Ecto neural progenitor cell (in vitro differentiated cells): ENCODE measurements around the gene UNC13A.
A peak's percentile ranks its signal among the peaks of the same experiment; 100 is the strongest.
"Not testable (repeated sequence)": the region's sequence is repeated elsewhere in the genome, so short reads cannot be mapped to it uniquely, and the experiment has no call there.

Source experiments
- DNase-seq: peaks from one replicate; pipeline ENCODE4 v3.0.0-alpha.2; 2018; ENCODE audit warnings: low spot score

Gene UNC13A

GRCh38 chr19:17570291-17570690, 117.9 kb downstream of the UNC13A start:
- DNase-seq: not testable (repeated sequence)

- DNase-seq: no peak
Observed at GRCh38 chr19:17567940-17568339, 120.2 kb downstream of the UNC13A start.

GRCh38 chr19:17565611-17566010, 122.5 kb downstream of the UNC13A start:
- no peak for DNase-seq

GRCh38 chr19:17564781-17565180, 123.4 kb downstream of the UNC13A start:
- no peak for DNase-seq

GRCh38 chr19:17562561-17562960, 125.6 kb downstream of the UNC13A start:
- no peak for DNase-seq

GRCh38 chr19:17562097-17562496, 126.1 kb downstream of the UNC13A start:
- DNase-seq: no peak

- DNase-seq: no peak
Observed at GRCh38 chr19:17560205-17560595, 128.0 kb downstream of the UNC13A start.

- no peak for DNase-seq
Observed at GRCh38 chr19:17557466-17557865, 130.7 kb downstream of the UNC13A start.

GRCh38 chr19:17556995-17557394, 131.2 kb downstream of the UNC13A start:
- no peak for DNase-seq

GRCh38 chr19:17555929-17556813, 132.0 kb downstream of the UNC13A start:
- DNase-seq: peak; percentile 61

GRCh38 chr19:17555480-17555928, 132.7 kb downstream of the UNC13A start, which contains the start of gene COLGALT1:
TSS of gene COLGALT1 (plus strand) at chr19:17555649. CDS start at chr19:17555714, 65 bp downstream.
- DNase-seq: peak; percentile 97

GRCh38 chr19:17554968-17555479, 133.1 kb downstream of the UNC13A start:
- no peak for DNase-seq

- DNase-seq: no peak
Observed at GRCh38 chr19:17553256-17553655, 134.9 kb downstream of the UNC13A start.

- DNase-seq: not testable (repeated sequence)
Observed at GRCh38 chr19:17552735-17553134, 135.4 kb downstream of the UNC13A start.
